ENCODE data around the gene MARCKSL1.
"Not testable (repeated sequence)": the region's sequence is repeated elsewhere in the genome, so short reads cannot be mapped to it uniquely, and the experiment has no call there.

MARCKSL1 gene

GRCh38 chr1:32331549-32331948 is 4.5 kb downstream of the MARCKSL1 start:
- DNase-seq, result no peak

GRCh38 chr1:32330558-32331151 is 5.4 kb downstream of the MARCKSL1 start:
- DNase-seq, result no peak

GRCh38 chr1:32329931-32330466 is 6.0 kb downstream of the MARCKSL1 start:
- no peak for DNase-seq

- no peak for DNase-seq
These were observed 8.8 kb downstream of the MARCKSL1 start for GRCh38 chr1:32327204-32327603.

GRCh38 chr1:32321712-32322291 is 14.2 kb downstream of the MARCKSL1 start:
- no peak for DNase-seq

- DNase-seq, result no peak
These were observed 17.7 kb downstream of the MARCKSL1 start for GRCh38 chr1:32318127-32318869.

GRCh38 chr1:32316903-32317277 is 19.1 kb downstream of the MARCKSL1 start:
- no peak for DNase-seq

GRCh38 chr1:32311709-32312393 is 24.2 kb downstream of the MARCKSL1 start:
- DNase-seq, result no peak

- no peak for DNase-seq
These were observed 26.1 kb downstream of the MARCKSL1 start for GRCh38 chr1:32309960-32310359.

GRCh38 chr1:32307324-32307723 is 28.7 kb downstream of the MARCKSL1 start:
- no peak for DNase-seq

GRCh38 chr1:32305310-32305709 is 30.7 kb downstream of the MARCKSL1 start:
- DNase-seq, result no peak

GRCh38 chr1:32303997-32304622 is 31.9 kb downstream of the MARCKSL1 start:
- no peak for DNase-seq

GRCh38 chr1:32303358-32303757 is 32.7 kb downstream of the MARCKSL1 start:
- no peak for DNase-seq

- DNase-seq, result no peak
These were observed 36.7 kb downstream of the MARCKSL1 start for GRCh38 chr1:32299327-32299726.

- not testable (repeated sequence) for DNase-seq
These were observed 37.8 kb downstream of the MARCKSL1 start for GRCh38 chr1:32298211-32298610.

GRCh38 chr1:32291708-32292538 is 44.1 kb downstream of the MARCKSL1 start, which contains the start of gene HDAC1:
HDAC1 (plus strand) TSS chr1:32292083; CDS start chr1:32292170, 87 bp downstream.
- peak; percentile 50 for DNase-seq

- no peak for DNase-seq
These were observed 44.8 kb downstream of the MARCKSL1 start for GRCh38 chr1:32291145-32291707.

GRCh38 chr1:32289256-32289655 is 46.8 kb downstream of the MARCKSL1 start:
- no peak for DNase-seq

GRCh38 chr1:32286763-32287162 is 49.3 kb downstream of the MARCKSL1 start:
- DNase-seq, result no peak

- DNase-seq, result no peak
These were observed 50.4 kb downstream of the MARCKSL1 start for GRCh38 chr1:32285658-32286057.

- DNase-seq, result not testable (repeated sequence)
These were observed 51.3 kb downstream of the MARCKSL1 start for GRCh38 chr1:32284777-32285176.

Measured in NCI-H748 treated with DMSO at 0.1 percent for 48 hours (cell line).